NT2/D1 (cell line): Measurements from ENCODE around the gene ITGB7.

ENCODE experiments used
- SUZ12 ChIP-seq: IDR thresholded peaks from 2 replicates; pipeline ENCODE4 v1.6.1; 2011; ENCODE audit not compliant: insufficient read length, insufficient read depth; ENCODE audit errors: extremely low read depth
- YY1 ChIP-seq: IDR thresholded peaks from 2 replicates; pipeline ENCODE4 v1.6.1; 2011; ENCODE audit not compliant: insufficient read length, insufficient read depth
- ZNF274 ChIP-seq: IDR thresholded peaks from 2 replicates; pipeline ENCODE4 v1.6.1; 2011; ENCODE audit warnings: mild to moderate bottlenecking, low read depth, low read length

DNA sequence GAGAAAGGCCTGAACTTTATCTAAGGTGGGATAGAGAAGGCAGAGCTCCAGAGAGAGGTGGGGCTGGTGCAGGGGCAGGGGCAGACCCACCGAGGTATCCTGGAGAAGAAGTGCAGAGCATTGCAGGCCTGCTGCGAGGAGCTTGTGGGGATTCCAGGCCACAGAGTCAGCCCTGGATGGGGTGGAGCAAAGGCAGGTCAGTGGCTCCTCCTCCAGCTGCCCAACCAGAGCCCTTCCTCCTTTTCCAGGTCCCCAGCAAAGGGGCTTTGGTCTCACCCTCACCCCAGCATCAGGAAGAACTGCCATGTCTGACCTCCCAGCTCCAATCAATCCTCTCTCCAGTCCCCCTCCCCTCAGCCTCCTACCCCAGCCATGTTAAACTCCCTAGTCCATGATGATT, 46.4 kb downstream of the ITGB7 start:
- TF ChIP-seq YY1 (no peak), ZNF274 (no peak), SUZ12 (no peak)
